Measurements from ENCODE around the gene TJP2.

The TJP2 gene

DNA sequence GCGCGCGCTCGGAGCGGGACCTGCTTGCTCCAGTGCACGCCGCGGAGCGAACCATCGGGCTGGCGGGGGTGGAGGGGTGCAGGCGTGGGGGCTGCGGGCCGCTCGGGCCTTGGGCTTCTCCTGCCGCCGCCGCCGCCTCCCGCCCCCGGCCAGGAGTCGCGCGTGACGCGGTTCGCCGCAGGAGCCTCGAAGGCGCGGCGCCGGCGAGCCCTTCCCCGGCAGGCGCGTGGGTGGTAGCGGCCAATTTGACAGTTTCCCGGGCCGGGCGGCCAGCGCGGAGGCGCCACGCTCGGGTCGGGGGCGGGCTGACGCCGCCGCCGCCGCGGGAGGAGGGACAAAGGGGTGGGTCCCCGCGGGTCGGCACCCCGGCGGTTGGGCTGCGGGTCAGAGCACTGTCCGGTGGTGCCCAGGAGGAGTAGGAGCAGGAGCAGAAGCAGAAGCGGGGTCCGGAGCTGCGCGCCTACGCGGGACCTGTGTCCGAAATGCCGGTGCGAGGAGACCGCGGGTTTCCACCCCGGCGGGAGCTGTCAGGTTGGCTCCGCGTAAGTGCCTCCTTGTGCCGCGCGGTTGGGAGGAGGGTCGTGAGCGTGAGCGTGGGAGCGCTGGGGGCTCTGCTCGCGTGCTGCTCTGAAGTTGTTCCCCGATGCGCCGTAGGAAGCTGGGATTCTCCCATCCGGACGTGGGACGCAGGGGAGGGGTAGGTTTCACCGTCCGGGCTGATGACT, at the start of gene TJP2:
TJP2 (plus strand) TSS at position 387 of the 725 bp plus-strand sequence; CDS start at position 483, 96 bp downstream.
- in situ Hi-C loops (cut with HindIII; ENCODE audit: low sequenced_read_pairs) = no loop called here

GRCh38 chr9:69130456-69131441, 43.3 kb upstream of the TJP2 start:
- in situ Hi-C loops (cut with HindIII; ENCODE audit: low sequenced_read_pairs) = no loop called here

DNA sequence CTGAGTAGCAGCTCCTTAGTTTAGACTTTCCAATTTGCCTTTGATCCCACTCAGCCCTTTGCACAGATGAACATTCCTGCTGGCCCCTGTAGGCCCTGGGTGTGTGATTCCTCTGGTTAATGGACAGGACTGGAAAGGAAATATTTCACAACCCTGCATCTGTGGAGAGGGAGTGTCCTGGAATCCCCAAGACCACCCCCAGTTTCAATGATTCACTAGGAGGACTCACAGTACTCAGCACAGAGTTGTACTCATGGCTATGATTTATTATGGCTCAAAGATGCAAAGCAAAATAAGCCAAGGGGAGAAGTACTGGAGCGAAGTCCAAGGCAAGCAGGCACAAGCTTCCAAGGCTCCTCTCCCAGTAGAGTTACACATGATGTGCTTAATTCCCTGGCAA, 42.4 kb upstream of the TJP2 start:
- in situ Hi-C loops (cut with HindIII; ENCODE audit: low sequenced_read_pairs) = no loop called here

DNA sequence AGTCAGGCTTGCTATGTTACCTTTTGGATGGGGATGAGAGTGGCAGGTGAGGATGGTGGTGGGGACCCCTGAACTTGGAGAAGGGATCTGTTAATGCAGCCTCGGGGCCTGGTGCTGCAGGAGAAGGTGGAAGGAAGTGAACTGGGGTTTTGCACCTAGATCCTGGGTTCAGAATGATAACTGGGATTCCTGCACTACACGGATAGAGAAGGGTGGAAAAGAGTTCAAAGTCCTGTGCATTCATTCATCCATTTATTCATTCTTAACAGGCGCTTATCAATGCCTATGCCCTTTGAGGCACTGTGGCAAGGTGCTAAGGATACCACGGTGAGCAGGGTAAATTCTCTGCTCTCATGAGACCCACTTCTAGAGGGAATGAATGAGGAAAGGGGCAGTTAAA, 41.7 kb upstream of the TJP2 start:
- in situ Hi-C loops (cut with HindIII; ENCODE audit: low sequenced_read_pairs) = no loop called here

- in situ Hi-C loops (cut with HindIII; ENCODE audit: low sequenced_read_pairs) = no loop called here
These were observed 39.7 kb upstream of the TJP2 start for GRCh38 chr9:69134412-69134811.

- in situ Hi-C loops (cut with HindIII; ENCODE audit: low sequenced_read_pairs) = no loop called here
These were observed 37.9 kb upstream of the TJP2 start for GRCh38 chr9:69136185-69136584.

DNA sequence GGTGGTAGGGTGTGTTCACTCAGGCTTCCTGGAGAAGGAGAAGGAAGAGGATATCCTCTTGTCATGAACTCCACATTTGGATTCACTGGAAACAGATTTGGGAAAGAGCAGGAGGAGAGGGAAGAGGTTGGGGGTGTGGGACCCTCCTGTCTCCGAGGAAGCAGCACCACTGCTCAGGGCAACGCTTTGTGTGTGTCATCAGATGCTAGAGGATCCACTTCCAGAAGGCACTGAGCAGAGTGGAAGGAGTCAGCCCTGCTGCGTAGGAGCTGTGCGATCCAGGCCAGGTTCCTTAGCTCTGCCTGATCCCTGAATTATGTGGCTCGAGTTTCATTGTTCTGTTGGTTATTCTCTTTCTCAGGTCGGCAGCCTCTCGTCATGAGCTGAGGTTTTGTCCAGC, 37.3 kb upstream of the TJP2 start:
- in situ Hi-C loops (cut with HindIII; ENCODE audit: low sequenced_read_pairs) = no loop called here

DNA sequence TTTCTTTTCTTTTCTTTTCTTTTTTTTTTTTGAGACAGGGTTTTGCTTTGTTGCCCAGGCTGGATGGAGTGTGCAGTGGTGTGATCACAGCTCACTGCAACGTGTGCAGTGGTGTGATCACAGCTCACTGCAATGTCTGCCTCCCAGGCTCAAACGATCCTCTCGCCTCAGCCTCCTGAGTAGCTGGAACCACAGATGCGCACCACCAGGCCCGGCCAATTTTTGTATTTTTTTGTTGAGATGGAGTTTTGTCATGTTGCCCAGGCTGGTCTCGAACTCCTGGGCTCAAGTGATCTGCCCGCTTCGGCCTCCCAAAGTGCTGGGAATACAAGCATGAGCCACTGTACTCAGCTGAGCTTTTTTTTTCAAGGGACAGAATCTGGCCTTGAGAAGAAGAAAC, 36.8 kb upstream of the TJP2 start:
- in situ Hi-C loops (cut with HindIII; ENCODE audit: low sequenced_read_pairs) = no loop called here

- in situ Hi-C loops (cut with HindIII; ENCODE audit: low sequenced_read_pairs) = no loop called here
These were observed 34.5 kb upstream of the TJP2 start for GRCh38 chr9:69139596-69139995.

DNA sequence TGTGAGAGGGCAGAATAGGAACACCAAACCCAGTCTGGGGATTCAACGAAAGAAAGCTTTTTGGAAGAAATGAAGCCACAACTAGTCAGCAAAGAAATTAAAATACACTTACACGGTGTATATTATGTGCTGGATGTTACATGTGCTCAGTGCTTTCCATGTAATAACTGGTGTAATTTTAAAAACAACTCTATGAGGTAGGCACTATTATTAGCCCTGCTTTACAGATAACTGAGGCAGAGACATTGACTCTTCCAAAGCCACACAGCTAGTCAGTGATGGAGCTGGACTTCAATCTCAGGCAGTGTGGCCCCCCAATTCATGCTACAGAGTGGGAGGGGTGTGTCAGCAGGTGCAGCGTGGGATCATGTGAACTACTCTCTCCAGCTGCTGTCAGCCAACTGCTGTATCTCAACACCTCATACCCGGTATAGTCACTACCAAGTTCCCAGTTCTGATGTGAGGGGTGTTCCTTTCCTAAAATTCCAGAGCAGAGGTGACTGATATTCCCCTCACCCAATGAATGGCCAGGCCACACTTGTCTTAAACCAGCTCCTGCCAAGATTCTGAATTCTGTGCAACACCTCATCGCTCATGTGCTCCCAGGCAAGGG, 33.8 kb upstream of the TJP2 start:
- in situ Hi-C loops (cut with HindIII; ENCODE audit: low sequenced_read_pairs) = loop anchor here (5.0 kb wide), 2 partner anchors 37 to 63 kb away; no protein-coding TSS in a partner anchor

DNA sequence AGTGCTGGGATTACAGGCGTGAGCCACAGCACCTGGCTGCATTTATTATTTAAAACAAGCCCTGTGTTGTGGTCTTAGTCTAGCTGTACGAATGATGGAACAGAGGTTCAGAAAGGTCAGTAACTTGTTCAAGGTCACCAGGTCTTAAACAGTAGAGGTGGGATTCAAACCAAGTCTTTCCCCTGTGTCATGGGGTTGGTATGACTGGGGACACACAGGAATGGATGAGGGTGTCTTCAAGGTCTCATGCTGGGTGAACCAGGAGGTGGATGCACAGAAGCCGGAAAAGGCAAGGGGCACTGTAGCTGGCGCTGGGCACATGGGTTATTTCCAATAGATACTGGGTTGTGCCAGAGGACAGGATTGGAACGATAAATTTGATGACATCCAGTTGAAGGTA, 32.2 kb upstream of the TJP2 start:
- in situ Hi-C loops (cut with HindIII; ENCODE audit: low sequenced_read_pairs) = loop anchor here (5.0 kb wide), 2 partner anchors 35 to 65 kb away; no protein-coding TSS in a partner anchor

GRCh38 chr9:69143291-69143690, 30.8 kb upstream of the TJP2 start:
- in situ Hi-C loops (cut with HindIII; ENCODE audit: low sequenced_read_pairs) = loop anchor here (5.0 kb wide), 2 partner anchors 34 to 66 kb away; no protein-coding TSS in a partner anchor

DNA sequence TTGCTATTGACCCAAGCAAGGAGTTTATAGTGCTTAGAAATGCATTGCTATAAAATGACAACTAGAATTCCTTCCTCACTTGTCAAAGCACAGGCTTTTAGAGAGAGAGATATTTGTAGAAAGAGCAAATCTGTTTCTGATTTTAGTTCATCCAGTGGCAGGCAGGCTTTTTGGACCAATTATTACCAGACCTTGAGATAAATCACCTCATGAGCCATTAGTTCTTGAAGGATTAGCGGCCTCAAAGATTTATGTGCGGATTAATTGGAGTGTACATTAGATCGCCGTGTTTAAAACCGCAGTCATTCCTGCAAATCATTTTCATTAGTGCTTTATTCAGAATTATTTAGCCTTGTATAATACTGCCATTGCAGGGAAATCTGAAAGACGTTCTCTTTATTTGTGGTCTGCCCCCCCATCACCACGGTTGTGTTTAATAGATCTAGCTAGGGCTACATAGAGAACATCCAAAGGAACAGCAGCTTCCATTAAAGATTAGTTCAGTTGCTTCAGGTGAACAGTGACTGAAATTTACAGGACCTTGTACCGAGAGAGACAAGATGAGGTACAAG, 28.8 kb upstream of the TJP2 start:
- in situ Hi-C loops (cut with HindIII; ENCODE audit: low sequenced_read_pairs) = no loop called here

- in situ Hi-C loops (cut with HindIII; ENCODE audit: low sequenced_read_pairs) = no loop called here
These were observed 26.8 kb upstream of the TJP2 start for GRCh38 chr9:69147041-69147834.

DNA sequence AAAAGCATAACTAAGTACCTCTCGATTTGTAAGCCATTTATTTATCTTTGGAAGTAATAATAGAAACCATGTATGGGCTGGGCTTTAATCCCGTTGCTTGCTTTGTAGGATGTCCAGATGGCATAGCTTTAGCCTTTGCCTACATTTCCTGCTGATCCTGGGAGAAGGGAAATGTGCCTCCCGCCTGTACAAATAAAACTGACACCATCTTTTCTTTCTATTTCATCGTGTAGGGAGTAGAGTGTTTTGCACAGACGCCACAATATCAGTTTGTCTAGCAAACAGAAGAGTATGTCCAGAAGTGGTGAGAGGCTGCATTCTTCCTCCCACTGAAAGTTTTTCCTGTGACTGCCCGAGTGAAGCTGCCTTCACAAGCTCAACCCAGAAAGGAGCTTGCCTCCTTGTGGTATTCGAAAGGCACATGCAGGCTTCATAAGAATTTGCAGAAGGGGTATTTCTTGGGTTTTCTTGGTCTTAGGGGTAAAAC, 24.7 kb upstream of the TJP2 start:
- in situ Hi-C loops (cut with HindIII; ENCODE audit: low sequenced_read_pairs) = no loop called here

DNA sequence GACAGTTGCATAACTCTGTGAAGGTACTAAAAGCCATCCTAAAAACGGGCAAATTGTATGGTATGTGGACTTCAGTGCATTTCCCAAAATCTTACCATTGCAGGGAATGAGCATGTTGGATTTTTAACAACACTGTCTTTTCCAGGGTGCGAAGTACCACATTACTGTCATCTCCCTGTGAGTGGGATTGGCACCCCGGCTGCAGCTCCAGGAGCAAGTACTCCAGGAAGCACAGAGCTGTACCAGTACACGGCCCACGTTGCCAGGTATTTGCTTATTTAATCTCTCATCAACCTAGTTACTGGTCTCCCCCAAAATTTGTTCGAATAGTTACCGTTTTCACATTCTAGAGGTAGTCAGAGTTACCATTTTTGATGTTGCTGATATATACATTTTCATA, 22.6 kb upstream of the TJP2 start:
- in situ Hi-C loops (cut with HindIII; ENCODE audit: low sequenced_read_pairs) = no loop called here

DNA sequence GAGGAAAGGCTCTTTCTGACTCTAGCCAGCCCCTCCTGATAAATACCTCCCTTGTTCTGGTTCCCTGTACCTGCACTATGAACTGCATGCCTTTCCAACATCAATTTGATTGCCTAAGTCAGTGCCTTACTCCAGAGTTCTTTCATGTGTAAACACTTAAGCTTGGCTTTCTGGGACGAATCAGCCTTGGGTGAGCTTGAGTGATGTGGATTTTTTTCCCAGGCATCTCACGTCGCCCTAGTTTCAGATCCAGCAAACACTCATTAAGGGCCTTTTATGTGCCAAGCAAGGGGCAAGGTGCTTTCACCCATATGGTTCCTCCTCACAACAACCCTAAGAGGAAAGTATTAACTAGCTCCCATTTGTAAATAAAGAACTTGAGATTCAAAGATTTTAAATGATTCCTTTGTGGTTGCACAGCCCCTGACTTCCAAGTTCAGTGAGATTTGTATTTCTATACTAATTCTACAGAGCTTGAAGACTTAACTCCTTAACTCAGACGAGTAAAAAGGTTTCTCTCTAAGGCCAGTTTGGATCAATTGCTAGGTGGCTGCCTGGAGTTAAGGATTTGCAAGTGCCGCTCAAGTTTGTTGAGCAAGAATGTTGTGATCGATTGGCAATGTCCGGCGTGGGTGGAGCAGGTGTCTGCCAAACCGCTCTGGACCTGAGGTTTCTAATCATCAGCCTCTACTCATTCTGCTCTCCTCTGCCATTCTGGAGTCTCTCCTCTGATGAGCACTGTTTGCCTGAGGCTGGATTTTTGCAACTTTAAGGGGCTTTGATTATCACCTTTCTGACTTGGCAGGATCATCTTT, 20.2 kb upstream of the TJP2 start:
- in situ Hi-C loops (cut with HindIII; ENCODE audit: low sequenced_read_pairs) = no loop called here

DNA sequence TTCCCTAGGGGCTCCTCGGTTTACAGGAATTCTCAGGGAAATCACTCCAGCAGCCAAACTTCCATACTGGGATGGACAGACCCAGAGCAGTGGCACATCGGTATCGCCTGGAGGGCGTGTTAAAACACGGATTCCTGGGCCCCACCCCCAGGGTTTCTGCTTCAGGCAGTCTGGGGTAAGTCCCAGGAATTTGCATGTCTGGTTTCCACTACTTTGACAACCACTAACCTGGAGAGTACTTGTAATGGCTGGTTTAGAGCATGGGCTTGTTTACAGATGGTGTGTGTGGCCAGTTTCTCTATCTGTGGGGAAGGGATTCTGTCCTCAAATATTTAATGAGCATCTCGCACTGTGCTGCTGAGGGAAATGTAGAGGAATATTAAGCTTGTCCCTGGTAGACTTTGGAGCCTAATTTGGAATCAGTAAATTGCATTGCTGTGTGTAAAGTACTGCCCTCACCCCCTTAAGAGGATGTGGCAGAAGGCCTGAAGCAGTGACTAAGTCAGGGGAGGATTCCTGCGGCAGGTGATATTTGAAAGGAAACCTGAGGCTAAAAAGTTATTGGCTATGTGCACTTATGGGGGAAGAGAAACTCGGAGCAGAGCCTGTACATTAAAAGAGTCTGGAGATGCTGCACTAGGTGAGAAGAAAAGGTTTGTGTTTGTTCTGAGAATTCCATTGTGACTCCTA, 18.6 kb upstream of the TJP2 start:
- in situ Hi-C loops (cut with HindIII; ENCODE audit: low sequenced_read_pairs) = no loop called here
